ENCODE measurements around the gene COL28A1. TPM values are rescaled to one million over a fixed set of nuclear protein-coding genes. Genes with fewer than 3 reads are reported as not detected.

Gene COL28A1
- total and polyA plus RNA-seq, 2 of the 13 experiments (the other 11 are each of a cell fraction or from before 2014, with no cell fraction given): 0.07 to 0.15 TPM

- TF ChIP-seq ZNF720 (CRISPR knock-in tag; IDR thresholded peaks at IDR 0.05) (no peak), SRY (CRISPR knock-in tag; IDR thresholded peaks at IDR 0.05) (no peak), ARID5B (CRISPR knock-in tag; IDR thresholded peaks at IDR 0.05) (no peak), TEAD3 (CRISPR knock-in tag; optimal IDR thresholded peaks at IDR 0.05; ENCODE audit: borderline replicate concordance) (no peak), ZNF12 (CRISPR knock-in tag; IDR thresholded peaks at IDR 0.05) (no peak), SETDB1 (CRISPR knock-in tag; IDR thresholded peaks at IDR 0.05; ENCODE audit: borderline replicate concordance) (no peak), BCL6 (CRISPR knock-in tag; IDR thresholded peaks at IDR 0.05) (no peak), MXD3 (CRISPR knock-in tag; IDR thresholded peaks at IDR 0.05) (no peak)
Observed at GRCh38 chr7:7349156-7349555, 186.5 kb downstream of the COL28A1 start (continued).

GRCh38 chr7:7347045-7347444, 188.6 kb downstream of the COL28A1 start:
- H3K4me1 ChIP-seq (ENCODE audit: insufficient read depth, low read length): no peaks in the 10 kb centered on the region
- ATAC-seq (no peak), FAIRE-seq (no peak), DNase-seq (ENCODE audit: low spot score) (no peak)
- H3K27me3 ChIP-seq (ENCODE audit: control insufficient read depth in 1 of 2, insufficient read depth in 2 of 2, low read length in 2 of 2): no peaks in the 10 kb centered on the region
- no peaks in the 10 kb centered on the region for H3K79me2 ChIP-seq (ENCODE audit: insufficient read depth, low read length)
- no peak overlapping the region for H3K4me2 ChIP-seq (ENCODE audit: low read depth, low read length)
- CTCF ChIA-PET (ENCODE audit: low intra/inter-chr PET ratio, low total read pairs): no interaction called here
- in situ Hi-C loops (cut with HindIII; ENCODE audit: extremely low pct_ligation_motif_present, low pct_unique_long_range_greater_than_20kb): no loop called here
- no peak overlapping the region for H3K9ac ChIP-seq (ENCODE audit: insufficient read depth, low read depth, low read length)
- H3K4me3 ChIP-seq (replicated peaks in 1 of 3; ENCODE audit: insufficient read depth in 1 of 3, low read depth in 2 of 3, low read length in 3 of 3): no peak overlapping the region
- H3K27ac ChIP-seq (ENCODE audit: extremely low read length, insufficient read depth, low read length): no peak overlapping the region
- no TSS peak for BruUV-seq (replicated peaks)
- no peaks in the 10 kb centered on the region for H3K36me3 ChIP-seq (replicated peaks in 1 of 2; ENCODE audit: control insufficient read depth in 1 of 2, insufficient read depth in 2 of 2, low read length in 2 of 2)
- no peak overlapping the region for H2AFZ ChIP-seq (ENCODE audit: low read length)
- H3K9me3 ChIP-seq (ENCODE audit: low read length): no peaks in the 10 kb centered on the region
- no peaks in the 10 kb centered on the region for H4K20me1 ChIP-seq (ENCODE audit: insufficient read depth, low read length)
- intact Hi-C loops (cut with micrococcal nuclease; ENCODE audit: unreplicated experiment): no loop called here
- POLR2A ChIA-PET: no interaction called here
- TF ChIP-seq MBD4 (IDR thresholded peaks at IDR 0.05; ENCODE audit: borderline replicate concordance, low read length) (no peak), ZNF607 (CRISPR knock-in tag; IDR thresholded peaks at IDR 0.05; ENCODE audit: borderline replicate concordance) (no peak), CHD4 (IDR thresholded peaks at IDR 0.05; ENCODE audit: borderline replicate concordance, low read length) (no peak), HDAC1 (CRISPR knock-in tag; IDR thresholded peaks at IDR 0.05) (no peak), ZBTB20 (CRISPR knock-in tag; IDR thresholded peaks at IDR 0.05; ENCODE audit: borderline replicate concordance, low read depth) (no peak), ADNP (CRISPR knock-in tag; IDR thresholded peaks at IDR 0.05) (no peak), BRCA1 (CRISPR knock-in tag; IDR thresholded peaks at IDR 0.05) (no peak), SKI (IDR thresholded peaks at IDR 0.05; ENCODE audit: partially characterized antibody) (no peak), MATR3 (CRISPR knock-in tag; IDR thresholded peaks at IDR 0.05) (no peak), CBX2 (IDR thresholded peaks at IDR 0.05; ENCODE audit: low read depth, low read length) (no peak), CBX2 (CRISPR knock-in tag; IDR thresholded peaks at IDR 0.05; ENCODE audit: low read depth) (no peak)

Measured in HepG2 (cell line).